K562 (cell line): ENCODE measurements around the gene PLEKHH3. TPM values are rescaled to one million over a fixed set of nuclear protein-coding genes. Genes with fewer than 3 reads are reported as not detected.
A peak's percentile ranks its signal among the peaks of the same experiment; 100 is the strongest.

ENCODE experiments used
- BRF2 ChIP-seq: IDR thresholded peaks from 3 replicates; pipeline ENCODE4 v1.6.1; 2011; ENCODE audit warnings: borderline replicate concordance, mild to moderate bottlenecking; ENCODE audit not compliant: insufficient read length, insufficient read depth
- CBX1 ChIP-seq: sonication (generic); IDR thresholded peaks from 2 replicates; pipeline ENCODE4 v1.6.1; 2016; ENCODE audit warnings: antibody characterized with exemption, low read depth, mild to moderate bottlenecking
- CCAR2 ChIP-seq: fragments of 200-400 bp; formaldehyde crosslinking; IDR thresholded peaks from 2 replicates; pipeline ENCODE4 v1.6.1; 2017; ENCODE audit warnings: mild to moderate bottlenecking, low read depth, low read length
- E2F8 ChIP-seq: fragments of 450-650 bp; IDR thresholded peaks from 2 replicates; pipeline ENCODE4 v1.7.1; 2018; ENCODE audit warnings: mild to moderate bottlenecking, low read depth; ENCODE audit not compliant: partially characterized antibody
- FOXM1 ChIP-seq, 2 experiments: fragments of 450-650 bp in 1 of 2; sonication (generic) in 1 of 2; formaldehyde crosslinking in 1 of 2; IDR thresholded peaks; 2 replicates each; pipeline versions ENCODE4 v1.6.1 to v1.9.0; 2017 to 2022; ENCODE audit warnings: low read depth in 2 of 2, mild to moderate bottlenecking in 2 of 2, missing genetic modification reagents in 1 of 2, moderate library complexity in 1 of 2
- GABPB1 ChIP-seq: sonication (generic); formaldehyde crosslinking; IDR thresholded peaks from 2 replicates; pipeline ENCODE4 v1.8.0; 2022; ENCODE audit warnings: mild to moderate bottlenecking, missing genetic modification reagents
- HDAC3 ChIP-seq: fragments of 450-650 bp; IDR thresholded peaks from 2 replicates; pipeline ENCODE4 v1.6.1; 2018; ENCODE audit warnings: borderline replicate concordance, mild to moderate bottlenecking, moderate library complexity; ENCODE audit not compliant: partially characterized antibody
- JUN ChIP-seq, 2 experiments: sonication (generic) in 1 of 2; formaldehyde crosslinking in 1 of 2; IDR thresholded peaks; 2 replicates each; pipeline versions ENCODE4 v1.6.1 to v1.8.0; 2012 to 2022; ENCODE audit warnings: borderline replicate concordance in 2 of 2, mild to moderate bottlenecking in 2 of 2, improper control_type of control experiment in 1 of 2, low read depth in 1 of 2, low read length in 1 of 2, missing genetic modification reagents in 1 of 2
- MXI1 ChIP-seq: IDR thresholded peaks from 2 replicates; pipeline ENCODE4 v1.6.1; 2011; ENCODE audit warnings: low read depth, mild to moderate bottlenecking, improper control_type of control experiment, low read length
- MYC ChIP-seq, 2 experiments: fragments of 250-450 bp in 1 of 2; sonication (Bioruptor Pico) in 1 of 2; IDR thresholded peaks; 2 replicates each; pipeline versions ENCODE4 v1.5.1 to v1.6.1; 2012 to 2021; ENCODE audit warnings: low read depth in 2 of 2, borderline replicate concordance in 1 of 2, improper control_type of control experiment in 1 of 2, low read length in 1 of 2, mild to moderate bottlenecking in 1 of 2, moderate library complexity in 1 of 2
- NBN ChIP-seq: fragments of 450-650 bp; IDR thresholded peaks from 2 replicates; pipeline ENCODE4 v1.6.1; 2016; ENCODE audit warnings: low read depth, mild to moderate bottlenecking
- SREBF1 ChIP-seq: fragments of 150-350 bp; IDR thresholded peaks from 2 replicates; pipeline ENCODE4 v1.6.1; 2014; ENCODE audit warnings: antibody characterized with exemption, low read depth, low read length, borderline replicate concordance
- TARDBP ChIP-seq: fragments of 450-650 bp; IDR thresholded peaks from 2 replicates; pipeline ENCODE4 v1.6.1; 2016
- TCF3 ChIP-seq: sonication (generic); formaldehyde crosslinking; IDR thresholded peaks from 2 replicates; pipeline ENCODE4 v1.4.0; 2020; ENCODE audit warnings: mild to moderate bottlenecking, missing genetic modification reagents
- XRCC4 ChIP-seq: IDR thresholded peaks from one replicate; pipeline ENCODE4 v1.6.1; 2011; ENCODE audit not compliant: insufficient read depth, insufficient read length; ENCODE audit errors: extremely low read depth
- ZBED1 ChIP-seq: IDR thresholded peaks from 2 replicates; pipeline ENCODE4 v1.6.1; 2014
- ZNF592 ChIP-seq: fragments of 450-650 bp; IDR thresholded peaks from 2 replicates; pipeline ENCODE4 v1.6.1; 2017; ENCODE audit warnings: antibody characterized with exemption, mild to moderate bottlenecking
- polyA plus RNA-seq, 8 experiments: library from polyadenylated mRNA; depleted of rRNA in 4 of 8; stranded (reverse) in 5 of 8; unstranded in 3 of 8; fragments of >200 nt; fragmentation: Nextera tagmentation in 2 of 8; fragmentation: Illumina TruSeq in 1 of 8; extraction: Ambion mirVana in 2 of 8; extraction: Trizol in 1 of 8; gene quantifications; 2 replicates each; pipeline versions ENCODE4 v1.2.1 to v1.2.3, GENCODE V29; 2011 to 2014; ENCODE audit warnings: inconsistent platforms in 1 of 8, missing spikeins in 1 of 8
- total RNA-seq, 7 experiments: library from RNA; depleted of rRNA in 6 of 7; stranded (reverse); fragments of >200 nt in 6 of 7; fragmentation: Illumina TruSeq in 2 of 7; extraction: Trizol in 2 of 7; gene quantifications; 2 replicates each; pipeline versions ENCODE4 v1.2.1 to v1.2.3, GENCODE V29; 2011 to 2021; ENCODE audit warnings: low replicate concordance in 1 of 7

Gene PLEKHH3
- total and polyA plus RNA-seq, 9 of the 15 experiments (the other 6 are each of a cell fraction or from before 2014, with no cell fraction given): 0.58 to 34.5 (median 5.0) TPM

GRCh38 chr17:42698736-42699414, 22.1 kb upstream of the PLEKHH3 start (continued):
- peak; percentile 99 for TF ChIP-seq TCF3
- TF ChIP-seq ZNF592: peak; percentile 90
- TF ChIP-seq SREBF1: peak; percentile 64; the same call in 1 of the 2 replicates
- peak; percentile 96 for TF ChIP-seq ZBED1
- TF ChIP-seq MXI1: peak; percentile 92
- peak; percentile 99 for TF ChIP-seq TARDBP
- TF ChIP-seq CCAR2: peak; percentile 86; the same call in 1 of the 2 replicates
- 0 out of 2 replicates have a peak, but pooled peaks have one; percentile 39 for TF ChIP-seq CBX1
- peak; percentile 99 for TF ChIP-seq HDAC3
- TF ChIP-seq BRF2: no peak
- TF ChIP-seq E2F8: peak; percentile 68
- TF ChIP-seq FOXM1 (IDR thresholded peaks at IDR 0.05; ENCODE audit: low read depth): peak; percentile 98
- TF ChIP-seq FOXM1 (CRISPR knock-in tag; IDR thresholded peaks at IDR 0.05; ENCODE audit: low read depth): no peak
- TF ChIP-seq XRCC4: no peak
- peak; percentile 92 for TF ChIP-seq MYC (IDR thresholded peaks at IDR 0.05; ENCODE audit: low read depth, low read length)
- no peak for TF ChIP-seq MYC (CRISPR knock-in tag; IDR thresholded peaks at IDR 0.05; ENCODE audit: borderline replicate concordance, low read depth)
- TF ChIP-seq NBN: peak; percentile 99
- TF ChIP-seq JUN (IDR thresholded peaks at IDR 0.05; ENCODE audit: borderline replicate concordance, low read depth, low read length): peak; percentile 58
- no peak for TF ChIP-seq JUN (CRISPR knock-in tag; IDR thresholded peaks at IDR 0.05; ENCODE audit: borderline replicate concordance)
- TF ChIP-seq GABPB1 (CRISPR knock-in tag): 0 out of 2 replicates have a peak, but pooled peaks have one; percentile 48
